Tibial nerve (tissue), 4 donors: ENCODE data around the gene SERPINE1. TPM values are rescaled to one million over a fixed set of nuclear protein-coding genes. Genes with fewer than 3 reads are reported as not detected.

Experiments used
- DNase-seq, 2 donors: peaks; one replicate each; pipeline ENCODE4 v3.0.0-alpha.2; 2019; ENCODE audit warnings: low spot score in 2 of 2
- H3K27ac ChIP-seq, 4 donors: fragments of 200-600 bp; sonication (generic) in 3 of 4; one replicate each; pipeline ENCODE4 v1.5.1; 2017 to 2019; ENCODE audit warnings: mild to moderate bottlenecking in 1 of 4
- H3K27me3 ChIP-seq, 2 donors: fragments of 200-600 bp; sonication (generic) in 1 of 2; one replicate each; pipeline versions ENCODE4 v1.5.1 to v1.6.0; 2017 to 2019
- H3K36me3 ChIP-seq, 3 donors: fragments of 200-600 bp; sonication (generic); one replicate each; pipeline ENCODE4 v1.5.1; 2018 to 2019
- H3K4me1 ChIP-seq, 4 donors: fragments of 200-600 bp; sonication (generic) in 3 of 4; one replicate each; pipeline ENCODE4 v1.5.1; 2017 to 2019
- H3K4me3 ChIP-seq, 4 donors: fragments of 200-600 bp; sonication (generic) in 3 of 4; one replicate each; pipeline ENCODE4 v1.5.1; 2017 to 2019; ENCODE audit warnings: mild to moderate bottlenecking in 1 of 4, moderate library complexity in 1 of 4
- H3K9me3 ChIP-seq, 4 donors: fragments of 200-600 bp; sonication (generic) in 3 of 4; one replicate each; pipeline ENCODE4 v1.5.1; 2017 to 2019
- EP300 ChIP-seq, 2 donors: sonication (generic); formaldehyde crosslinking; IDR thresholded peaks; one replicate each; pipeline ENCODE4 v1.6.1; 2017; ENCODE audit warnings: antibody characterized with exemption in 2 of 2, mild to moderate bottlenecking in 1 of 2
- POLR2A ChIP-seq, 2 donors: fragments of 450-650 bp; IDR thresholded peaks; one replicate each; pipeline ENCODE4 v1.6.1; 2017; ENCODE audit warnings: antibody characterized with exemption in 2 of 2, mild to moderate bottlenecking in 2 of 2, moderate library complexity in 2 of 2
- WGBS, 2 donors: methylation state at CpG; one replicate each; pipeline ENCODE4 v1.1.5; 2018; 5-methylcytosine and 5-hydroxymethylcytosine counted together
- total RNA-seq, 4 donors: library from RNA; depleted of rRNA; stranded (reverse); fragments of >200 nt; gene quantifications; one replicate each; pipeline ENCODE4 v1.1.0, GENCODE V29; 2016
- TF ChIP-seq, protein P1 (sequence below), 5 experiments: fragments of 200-600 bp in 3 of 5; fragments of 450-650 bp in 2 of 5; sonication (generic) in 3 of 5; IDR thresholded peaks; one replicate each; pipeline ENCODE4 v1.5.1; 2016 to 2019; ENCODE audit warnings: antibody characterized with exemption in 5 of 5, mild to moderate bottlenecking in 3 of 5, moderate library complexity in 2 of 5

The SERPINE1 gene
- total RNA-seq, 4 donors from 2014 or later: 3.3 to 13.9 (median 8.1) TPM

DNA sequence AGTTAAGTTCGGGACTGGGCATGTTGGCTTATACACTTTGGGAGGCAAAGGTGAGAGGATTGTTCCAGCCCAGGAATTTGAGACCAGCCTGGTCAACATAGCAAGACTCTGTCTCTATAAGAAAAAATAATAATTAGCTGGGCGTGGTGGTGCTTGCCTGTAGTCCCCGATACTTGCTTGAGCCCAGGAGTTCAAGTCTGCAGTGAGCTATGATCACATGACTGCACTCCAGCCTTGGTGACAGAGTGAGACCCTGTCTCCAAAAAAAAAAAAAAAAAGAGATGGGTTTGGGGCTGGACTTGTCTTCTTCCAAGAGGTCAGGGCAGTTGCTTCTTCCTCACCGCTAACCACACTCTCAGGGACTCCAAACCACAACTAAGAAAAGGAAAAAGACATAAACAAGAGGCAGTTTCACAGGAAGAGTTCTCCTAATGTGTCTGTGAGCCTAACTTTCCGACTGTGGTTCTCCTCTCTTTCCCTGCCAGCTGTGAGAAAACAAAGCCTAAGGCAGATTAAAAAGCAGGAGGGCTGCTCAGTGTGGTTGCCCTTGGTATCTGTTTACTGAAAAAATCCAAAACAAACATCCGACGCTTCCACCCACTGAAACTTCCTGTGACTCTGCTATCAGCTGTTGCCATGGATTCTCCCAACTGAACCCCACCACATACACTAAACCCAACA lies 2.4 kb upstream of the SERPINE1 start:
- H3K27ac ChIP-seq: peak overlapping the region in 2 of 4 donors; percentile 20 to 81
- peaks cover 0 to 61% (median 25%) of the 10 kb centered on the region in 4 donors for H3K4me1 ChIP-seq
- no peaks in the 10 kb centered on the region for H3K9me3 ChIP-seq
- TF ChIP-seq EP300 (IDR thresholded peaks at IDR 0.05): no peak
- TF ChIP-seq POLR2A (IDR thresholded peaks at IDR 0.05): no peak
- TF ChIP-seq, protein P1, sequence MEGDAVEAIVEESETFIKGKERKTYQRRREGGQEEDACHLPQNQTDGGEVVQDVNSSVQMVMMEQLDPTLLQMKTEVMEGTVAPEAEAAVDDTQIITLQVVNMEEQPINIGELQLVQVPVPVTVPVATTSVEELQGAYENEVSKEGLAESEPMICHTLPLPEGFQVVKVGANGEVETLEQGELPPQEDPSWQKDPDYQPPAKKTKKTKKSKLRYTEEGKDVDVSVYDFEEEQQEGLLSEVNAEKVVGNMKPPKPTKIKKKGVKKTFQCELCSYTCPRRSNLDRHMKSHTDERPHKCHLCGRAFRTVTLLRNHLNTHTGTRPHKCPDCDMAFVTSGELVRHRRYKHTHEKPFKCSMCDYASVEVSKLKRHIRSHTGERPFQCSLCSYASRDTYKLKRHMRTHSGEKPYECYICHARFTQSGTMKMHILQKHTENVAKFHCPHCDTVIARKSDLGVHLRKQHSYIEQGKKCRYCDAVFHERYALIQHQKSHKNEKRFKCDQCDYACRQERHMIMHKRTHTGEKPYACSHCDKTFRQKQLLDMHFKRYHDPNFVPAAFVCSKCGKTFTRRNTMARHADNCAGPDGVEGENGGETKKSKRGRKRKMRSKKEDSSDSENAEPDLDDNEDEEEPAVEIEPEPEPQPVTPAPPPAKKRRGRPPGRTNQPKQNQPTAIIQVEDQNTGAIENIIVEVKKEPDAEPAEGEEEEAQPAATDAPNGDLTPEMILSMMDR (IDR thresholded peaks at IDR 0.05): no peak
- no peaks in the 10 kb centered on the region for H3K27me3 ChIP-seq
- H3K4me3 ChIP-seq: no peak overlapping the region
- DNase-seq: no peak
- no peaks in the 10 kb centered on the region for H3K36me3 ChIP-seq
- WGBS, 2 donors: 29 to 39% methylated on average over 7 of the region's 7 CpGs

DNA sequence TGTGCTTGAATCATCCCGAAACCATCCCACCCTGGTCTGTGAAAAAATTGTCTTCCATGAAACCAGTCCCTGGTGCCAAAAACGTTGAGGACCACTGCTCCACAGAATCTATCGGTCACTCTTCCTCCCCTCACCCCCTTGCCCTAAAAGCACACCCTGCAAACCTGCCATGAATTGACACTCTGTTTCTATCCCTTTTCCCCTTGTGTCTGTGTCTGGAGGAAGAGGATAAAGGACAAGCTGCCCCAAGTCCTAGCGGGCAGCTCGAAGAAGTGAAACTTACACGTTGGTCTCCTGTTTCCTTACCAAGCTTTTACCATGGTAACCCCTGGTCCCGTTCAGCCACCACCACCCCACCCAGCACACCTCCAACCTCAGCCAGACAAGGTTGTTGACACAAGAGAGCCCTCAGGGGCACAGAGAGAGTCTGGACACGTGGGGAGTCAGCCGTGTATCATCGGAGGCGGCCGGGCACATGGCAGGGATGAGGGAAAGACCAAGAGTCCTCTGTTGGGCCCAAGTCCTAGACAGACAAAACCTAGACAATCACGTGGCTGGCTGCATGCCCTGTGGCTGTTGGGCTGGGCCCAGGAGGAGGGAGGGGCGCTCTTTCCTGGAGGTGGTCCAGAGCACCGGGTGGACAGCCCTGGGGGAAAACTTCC lies 784 bp upstream of the SERPINE1 start:
- peak overlapping the region in 1 of 4 donors; percentile 33 for H3K4me3 ChIP-seq
- peaks cover 0 to 61% (median 25%) of the 10 kb centered on the region in 4 donors for H3K4me1 ChIP-seq
- no peaks in the 10 kb centered on the region for H3K27me3 ChIP-seq
- no peak for TF ChIP-seq POLR2A (IDR thresholded peaks at IDR 0.05)
- TF ChIP-seq, protein P1 (IDR thresholded peaks at IDR 0.05): peak in 1 of 5 experiments; percentile 3
- no peaks in the 10 kb centered on the region for H3K9me3 ChIP-seq
- WGBS, 2 donors: 25 to 44% methylated on average over 15 of the region's 15 CpGs
- H3K27ac ChIP-seq: peak overlapping the region; percentile 29 to 81 (median 66)
- H3K36me3 ChIP-seq: no peaks in the 10 kb centered on the region
- DNase-seq: peak; percentile 47 to 65

DNA sequence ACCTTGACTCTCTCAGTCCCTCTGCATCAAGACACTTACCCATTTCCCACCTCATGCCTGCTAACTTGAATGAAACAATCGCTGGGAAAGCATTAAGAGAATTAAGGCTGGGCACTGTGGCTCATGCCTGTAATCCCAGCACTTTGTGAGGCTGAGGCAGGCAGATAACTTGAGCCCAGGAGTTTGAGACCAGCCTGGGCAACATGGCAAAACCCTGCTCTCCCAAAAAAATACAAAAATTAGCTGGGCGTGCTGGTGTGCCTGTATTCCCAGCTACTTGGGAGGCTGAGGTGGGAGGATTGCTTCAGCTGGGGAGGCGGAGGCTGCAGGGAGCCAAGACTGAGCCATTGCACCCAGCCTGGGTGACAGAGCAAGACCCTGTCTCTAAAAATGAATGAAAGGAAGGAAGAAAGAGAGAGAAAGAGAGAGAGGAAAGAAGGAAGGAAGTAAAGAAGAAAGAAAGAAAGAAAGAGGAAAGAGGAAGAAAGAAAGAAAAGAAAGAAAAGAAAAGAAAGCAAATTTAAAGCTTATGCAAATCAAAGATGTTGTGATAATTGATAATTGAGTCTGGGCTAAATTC lies 646 bp downstream of the SERPINE1 start:
- TF ChIP-seq, protein P1 (IDR thresholded peaks at IDR 0.05): no peak
- TF ChIP-seq EP300 (IDR thresholded peaks at IDR 0.05) (no peak), POLR2A (IDR thresholded peaks at IDR 0.05) (no peak)
- peaks cover 0 to 50% (median 21%) of the 10 kb centered on the region in 4 donors for H3K4me1 ChIP-seq
- no peaks in the 10 kb centered on the region for H3K9me3 ChIP-seq
- H3K27ac ChIP-seq: peak overlapping the region in 2 of 4 donors; percentile 77 to 81
- 74 to 76% methylated on average over 3 of the region's 3 CpGs for WGBS, 2 donors
- no peaks in the 10 kb centered on the region for H3K27me3 ChIP-seq
- no peak for DNase-seq
- H3K4me3 ChIP-seq: peak overlapping the region in 2 of 4 donors; percentile 16 to 33
- no peaks in the 10 kb centered on the region for H3K36me3 ChIP-seq

DNA sequence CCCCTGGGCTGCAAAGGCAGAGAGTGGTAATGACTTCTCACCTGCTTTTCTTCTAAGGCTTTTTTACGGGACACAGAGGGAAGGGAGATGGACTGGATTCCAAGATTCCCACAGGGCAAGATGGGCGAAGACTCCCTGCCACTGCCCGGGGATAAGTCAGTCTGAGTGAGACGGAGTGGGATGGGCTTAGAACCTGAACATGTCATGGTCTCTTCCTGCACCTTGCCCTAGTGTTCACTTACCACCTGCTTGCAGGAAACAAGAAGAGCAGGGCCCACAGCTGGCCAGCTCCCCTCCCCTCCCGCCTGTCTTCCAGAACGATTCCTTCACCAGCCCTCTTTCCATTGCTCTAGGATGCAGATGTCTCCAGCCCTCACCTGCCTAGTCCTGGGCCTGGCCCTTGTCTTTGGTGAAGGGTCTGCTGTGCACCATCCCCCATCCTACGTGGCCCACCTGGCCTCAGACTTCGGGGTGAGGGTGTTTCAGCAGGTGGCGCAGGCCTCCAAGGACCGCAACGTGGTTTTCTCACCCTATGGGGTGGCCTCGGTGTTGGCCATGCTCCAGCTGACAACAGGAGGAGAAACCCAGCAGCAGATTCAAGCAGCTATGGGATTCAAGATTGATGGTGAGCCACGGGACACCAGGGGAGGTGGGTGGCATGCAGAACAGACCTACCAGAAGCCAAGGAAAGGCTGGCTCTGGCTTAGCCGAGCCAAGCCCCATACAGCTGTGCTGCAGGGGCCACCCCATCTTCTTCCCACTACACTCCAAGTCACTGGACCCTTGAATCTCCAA lies 1.3 kb downstream of the SERPINE1 start:
- TF ChIP-seq EP300 (IDR thresholded peaks at IDR 0.05): no peak
- TF ChIP-seq POLR2A (IDR thresholded peaks at IDR 0.05): no peak
- TF ChIP-seq, protein P1 (IDR thresholded peaks at IDR 0.05): no peak
- Histone ChIP-seq H3K27me3 (no peaks in the 10 kb centered on the region), H3K27ac (no peak overlapping the region), H3K4me1 (peaks cover 0 to 43% (median 19%) of the 10 kb centered on the region in 4 donors), H3K9me3 (no peaks in the 10 kb centered on the region), H3K4me3 (no peak overlapping the region), H3K36me3 (no peaks in the 10 kb centered on the region)
- 75 to 83% methylated on average over 10 to 14 of the region's 14 CpGs for WGBS, 2 donors
- no peak for DNase-seq
